HEK293T (cell line): ENCODE measurements around the gene ATF7IP.
"Not testable (repeated sequence)": the region's sequence is repeated elsewhere in the genome, so short reads cannot be mapped to it uniquely, and the experiment has no call there.

Experiments used
- CTCF ChIA-PET: fragments of 350-600 bp; formaldehyde crosslinking; extraction: SDS; loops from one replicate; lab custom pipeline; 2021; ENCODE audit warnings: antibody characterized with exemption, inconsistent platforms; lab: Yijun Ruan, JAX
- POLR2A ChIA-PET: fragments of 350-600 bp; formaldehyde crosslinking; extraction: SDS; loops from one replicate; lab custom pipeline; 2020; ENCODE audit warnings: antibody characterized with exemption, inconsistent platforms; lab: Yijun Ruan, JAX
- DNase-seq: peaks from one replicate; pipeline ENCODE4 v3.0.0; 2012; ENCODE audit warnings: mixed read lengths; ENCODE audit errors: extremely low spot score
- ARNT ChIP-seq: fragments of 450-650 bp; IDR thresholded peaks from 2 replicates; pipeline ENCODE4 v1.6.1; 2017; ENCODE audit warnings: mild to moderate bottlenecking
- BHLHE40 ChIP-seq: fragments of 450-650 bp; IDR thresholded peaks from 2 replicates; pipeline ENCODE4 v1.6.1; 2016; ENCODE audit warnings: mild to moderate bottlenecking, moderate library complexity, borderline replicate concordance
- CTBP1 ChIP-seq: fragments of 450-650 bp; IDR thresholded peaks from 2 replicates; pipeline ENCODE4 v1.6.1; 2016; ENCODE audit warnings: borderline replicate concordance
- ELF4 ChIP-seq: fragments of 450-650 bp; IDR thresholded peaks from 2 replicates; pipeline ENCODE4 v1.6.1; 2017; ENCODE audit warnings: antibody characterized with exemption
- FOXA1 ChIP-seq: fragments of 450-650 bp; IDR thresholded peaks from 2 replicates; pipeline ENCODE4 v1.6.1; 2016; ENCODE audit warnings: mild to moderate bottlenecking
- FOXK2 ChIP-seq: fragments of 450-650 bp; IDR thresholded peaks from 2 replicates; pipeline ENCODE4 v1.6.1; 2016; ENCODE audit warnings: mild to moderate bottlenecking
- FOXM1 ChIP-seq: fragments of 450-650 bp; IDR thresholded peaks from 2 replicates; pipeline ENCODE4 v1.6.1; 2017; ENCODE audit warnings: mild to moderate bottlenecking, borderline replicate concordance
- HDGF ChIP-seq: fragments of 450-650 bp; IDR thresholded peaks from 2 replicates; pipeline ENCODE4 v1.6.1; 2017; ENCODE audit warnings: antibody characterized with exemption, borderline replicate concordance
- L3MBTL2 ChIP-seq: fragments of 450-650 bp; conservative IDR thresholded peaks from 2 replicates; pipeline ENCODE4 v1.6.1; 2016; ENCODE audit warnings: mild to moderate bottlenecking
- LEF1 ChIP-seq: fragments of 450-650 bp; IDR thresholded peaks from 2 replicates; pipeline ENCODE4 v1.6.1; 2017; ENCODE audit warnings: mild to moderate bottlenecking, borderline replicate concordance
- NFRKB ChIP-seq: fragments of 450-650 bp; IDR thresholded peaks from 2 replicates; pipeline ENCODE4 v1.6.1; 2016; ENCODE audit warnings: mild to moderate bottlenecking, moderate library complexity
- SP1 ChIP-seq: fragments of 450-650 bp; IDR thresholded peaks from 2 replicates; pipeline ENCODE4 v1.6.1; 2017
- SUZ12 ChIP-seq: fragments of 450-650 bp; IDR thresholded peaks from 2 replicates; pipeline ENCODE4 v1.6.1; 2016; ENCODE audit warnings: mild to moderate bottlenecking
- TARDBP ChIP-seq: fragments of 450-650 bp; IDR thresholded peaks from 2 replicates; pipeline ENCODE4 v1.6.1; 2016
- ZNF384 ChIP-seq: fragments of 450-650 bp; IDR thresholded peaks from 2 replicates; pipeline ENCODE4 v1.6.1; 2016
- TF ChIP-seq, protein P1 (sequence below): fragments of 450-650 bp; IDR thresholded peaks from 2 replicates; pipeline ENCODE4 v1.6.1; 2016

ATF7IP gene

DNA sequence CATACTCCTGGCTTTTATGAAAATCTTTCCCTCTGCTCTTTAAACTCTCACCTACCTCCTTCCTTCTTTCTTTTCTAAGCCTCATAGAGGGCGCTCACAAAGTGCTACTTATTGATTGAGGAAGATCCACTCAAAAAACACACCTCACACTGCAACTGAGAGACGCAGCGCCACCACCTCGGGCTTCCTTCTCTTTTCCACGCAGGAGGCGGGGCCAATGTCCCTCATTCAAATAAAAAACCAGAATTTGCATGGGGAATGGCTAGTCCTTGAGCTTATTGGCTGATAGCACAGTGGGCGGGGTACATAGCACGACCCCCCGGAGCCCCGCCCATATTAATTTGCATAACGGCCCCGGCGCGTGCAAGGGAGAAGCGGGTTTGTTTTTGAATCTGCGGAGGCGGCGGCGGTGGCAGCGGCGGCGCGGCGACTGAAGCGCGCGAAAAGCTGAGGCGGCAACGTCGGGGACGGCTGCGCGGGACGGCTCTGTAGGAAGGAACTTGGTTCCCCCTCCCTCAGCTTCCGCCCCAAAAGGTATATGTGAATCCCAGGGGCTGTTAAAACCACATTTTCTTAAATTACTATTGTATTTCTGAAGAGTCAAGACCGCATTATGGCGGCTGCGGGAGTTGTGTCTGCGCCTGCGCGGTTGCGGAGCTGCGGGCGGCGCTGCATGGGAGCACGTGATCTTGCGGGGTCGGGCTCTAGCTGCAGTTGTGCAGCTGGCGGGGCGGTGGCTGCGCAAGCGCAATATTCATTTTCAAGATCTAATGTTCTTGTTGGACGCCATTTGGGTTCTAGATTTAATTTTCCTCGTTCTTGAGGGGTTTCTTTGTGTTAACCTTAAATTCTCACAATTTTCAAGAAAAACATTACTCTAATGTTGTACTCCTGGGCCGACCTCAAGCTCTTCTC lies at the start of gene ATF7IP:
Gene ATF7IP (plus strand): TSS at position 389 of the 915 bp plus-strand sequence. CDS start 58,234 bp downstream, outside the sequence.
- TF ChIP-seq CTBP1 (no peak), ZNF384 (no peak), NFRKB (no peak), FOXM1 (peak; percentile 98), FOXA1 (no peak), TARDBP (no peak), FOXK2 (no peak), ARNT (no peak), LEF1 (no peak), SUZ12 (no peak), L3MBTL2 (peak; percentile 89), BHLHE40 (no peak), SP1 (peak; percentile 52; the same call in 1 of the 2 replicates), HDGF (no peak), ELF4 (peak; percentile 9; the same call in 1 of the 2 replicates)
- TF ChIP-seq, protein P1, sequence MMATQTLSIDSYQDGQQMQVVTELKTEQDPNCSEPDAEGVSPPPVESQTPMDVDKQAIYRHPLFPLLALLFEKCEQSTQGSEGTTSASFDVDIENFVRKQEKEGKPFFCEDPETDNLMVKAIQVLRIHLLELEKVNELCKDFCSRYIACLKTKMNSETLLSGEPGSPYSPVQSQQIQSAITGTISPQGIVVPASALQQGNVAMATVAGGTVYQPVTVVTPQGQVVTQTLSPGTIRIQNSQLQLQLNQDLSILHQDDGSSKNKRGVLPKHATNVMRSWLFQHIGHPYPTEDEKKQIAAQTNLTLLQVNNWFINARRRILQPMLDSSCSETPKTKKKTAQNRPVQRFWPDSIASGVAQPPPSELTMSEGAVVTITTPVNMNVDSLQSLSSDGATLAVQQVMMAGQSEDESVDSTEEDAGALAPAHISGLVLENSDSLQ, result peak; percentile 46
- CTCF ChIA-PET, result interaction anchor here (0.6 to 1.5 kb wide), 5 partner anchors 52 to 182 kb away, joined by 3 to 5 read pairs (median 3); no protein-coding TSS in a partner anchor
- peak; percentile 92 for DNase-seq

GRCh38 chr12:14317362-14318146 lies 47.9 kb upstream of the ATF7IP start:
- ChIA-PET POLR2A (no interaction called here), CTCF (no interaction called here)
- DNase-seq, result no peak
- no peak for TF ChIP-seq FOXA1
- no peak for TF ChIP-seq FOXM1
- TF ChIP-seq, protein P1, result no peak
- TF ChIP-seq SUZ12, result no peak
- TF ChIP-seq FOXK2, result no peak
- TF ChIP-seq BHLHE40, result no peak
- no peak for TF ChIP-seq NFRKB
- no peak for TF ChIP-seq ZNF384
- no peak for TF ChIP-seq HDGF
- TF ChIP-seq ARNT, result no peak
- no peak for TF ChIP-seq L3MBTL2
- no peak for TF ChIP-seq SP1

More for the DNA sequence above, at the start of gene ATF7IP:
- POLR2A ChIA-PET, result interaction anchor here (0.6 to 1.4 kb wide), 18 partner anchors 10 to 110 kb away, joined by 3 to 21 read pairs (median 4); no protein-coding TSS in a partner anchor

GRCh38 chr12:14319704-14320427 lies 45.6 kb upstream of the ATF7IP start:
- POLR2A ChIA-PET, DNase-seq, CTCF ChIA-PET: not testable (repeated sequence)

GRCh38 chr12:14322403-14322802 lies 43.1 kb upstream of the ATF7IP start:
- no peak for TF ChIP-seq SUZ12
- no peak for TF ChIP-seq CTBP1
- TF ChIP-seq FOXK2, result no peak
- no peak for TF ChIP-seq L3MBTL2
- TF ChIP-seq FOXA1, result no peak
- POLR2A ChIA-PET, result no interaction called here
- DNase-seq, result no peak
- CTCF ChIA-PET, result no interaction called here

DNA sequence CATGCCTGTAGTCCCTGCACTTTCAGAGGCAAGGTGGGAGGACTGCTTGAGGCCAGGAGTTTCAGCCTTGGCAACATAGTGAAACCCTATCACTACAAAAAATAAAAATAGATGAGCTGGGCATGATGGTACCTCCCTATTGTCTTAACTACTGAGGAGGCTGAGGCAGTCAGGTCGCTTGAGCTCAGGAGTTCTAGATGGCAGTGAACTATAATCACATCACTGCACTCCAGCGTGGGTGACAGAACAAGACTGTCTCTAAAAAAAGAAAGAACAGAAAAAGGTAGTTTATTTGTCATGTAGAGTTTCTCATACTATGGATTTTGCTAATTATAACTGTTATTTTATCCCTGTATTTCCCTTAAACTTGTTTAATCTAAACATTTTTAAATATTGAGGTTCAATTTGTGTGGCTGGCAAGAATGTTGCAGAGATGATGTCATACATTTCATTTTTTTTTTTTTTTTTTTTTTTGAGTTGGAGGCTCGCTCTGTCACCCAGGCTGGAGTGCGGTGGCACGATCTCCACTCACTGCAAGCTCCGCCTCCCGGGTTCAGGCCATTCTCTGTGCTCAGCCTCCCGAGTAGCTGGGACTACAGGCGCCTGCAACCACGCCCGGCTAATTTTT lies 39.7 kb upstream of the ATF7IP start:
- TF ChIP-seq ARNT (no peak), LEF1 (no peak), FOXK2 (no peak), ELF4 (no peak), NFRKB (no peak), HDGF (no peak), ZNF384 (no peak), BHLHE40 (no peak), SUZ12 (no peak), FOXA1 (no peak), FOXM1 (no peak), CTBP1 (no peak), L3MBTL2 (no peak), SP1 (no peak)
- TF ChIP-seq, protein P1, result no peak
- DNase-seq, result no peak
- ChIA-PET CTCF (interaction anchor here (0.7 kb wide), 1 partner anchor 203 kb away, joined by 3 read pairs; no protein-coding TSS in a partner anchor), POLR2A (no interaction called here)
